HepG2 (cell line): ENCODE results near the gene RIPK3. TPM values are rescaled to one million over a fixed set of nuclear protein-coding genes. Genes with fewer than 3 reads are reported as not detected.

ENCODE experiments used
- GABPB1 ChIP-seq: IDR thresholded peaks from 2 replicates; pipeline ENCODE4 v1.6.1; 2016; ENCODE audit warnings: mild to moderate bottlenecking, missing genetic modification reagents, moderate library complexity, missing compliant biosample characterization
- HCFC1 ChIP-seq: fragments of 150-350 bp; IDR thresholded peaks from 2 replicates; pipeline ENCODE4 v1.6.1; 2014; ENCODE audit warnings: low read depth, low read length
- HMGXB3 ChIP-seq: sonication (generic); formaldehyde crosslinking; IDR thresholded peaks from 2 replicates; pipeline ENCODE4 v1.4.0; 2020; ENCODE audit warnings: missing genetic modification reagents, borderline replicate concordance
- MTF2 ChIP-seq: sonication (generic); formaldehyde crosslinking; IDR thresholded peaks from 2 replicates; pipeline ENCODE4 v1.5.0; 2020; ENCODE audit warnings: missing genetic modification reagents, borderline replicate concordance
- NR0B2 ChIP-seq: sonication (generic); formaldehyde crosslinking; IDR thresholded peaks from 2 replicates; pipeline ENCODE4 v1.4.0; 2020; ENCODE audit warnings: mild to moderate bottlenecking, missing genetic modification reagents
- NR2F1 ChIP-seq, 2 experiments: fragments of 450-650 bp in 1 of 2; formaldehyde crosslinking in 1 of 2; IDR thresholded peaks; 2 replicates each; pipeline versions ENCODE4 v1.5.0 to v1.6.1; 2016 to 2020; ENCODE audit warnings: mild to moderate bottlenecking in 1 of 2, missing compliant biosample characterization in 1 of 2, missing genetic modification reagents in 1 of 2, moderate library complexity in 1 of 2
- PTBP1 ChIP-seq: fragments of 200-400 bp; formaldehyde crosslinking; IDR thresholded peaks from 2 replicates; pipeline ENCODE4 v1.6.1; 2018; ENCODE audit warnings: low read length, low read depth; ENCODE audit not compliant: poor library complexity, severe bottlenecking
- RCOR2 ChIP-seq: IDR thresholded peaks from 2 replicates; pipeline ENCODE4 v1.6.1; 2016; ENCODE audit warnings: missing biosample characterization, missing genetic modification reagents
- SNAPC4 ChIP-seq: sonication (generic); formaldehyde crosslinking; IDR thresholded peaks from 2 replicates; pipeline ENCODE4 v1.4.0; 2020; ENCODE audit warnings: mild to moderate bottlenecking, missing genetic modification reagents
- SP2 ChIP-seq: sonication (generic); formaldehyde crosslinking; IDR thresholded peaks from 2 replicates; pipeline ENCODE4 v1.5.1; 2020; ENCODE audit warnings: mild to moderate bottlenecking, missing genetic modification reagents
- TEAD3 ChIP-seq: optimal IDR thresholded peaks from 2 replicates; pipeline ENCODE3; 2016; ENCODE audit warnings: borderline replicate concordance
- ZBTB49 ChIP-seq: sonication (generic); formaldehyde crosslinking; IDR thresholded peaks from 2 replicates; pipeline ENCODE4 v1.4.0; 2020; ENCODE audit warnings: missing genetic modification reagents, borderline replicate concordance
- ZNF275 ChIP-seq: sonication (generic); formaldehyde crosslinking; IDR thresholded peaks from 2 replicates; pipeline ENCODE4 v1.8.0; 2022; ENCODE audit warnings: missing genetic modification reagents, mild to moderate bottlenecking, inconsistent platforms, borderline replicate concordance
- polyA plus RNA-seq, 8 experiments: library from polyadenylated mRNA; depleted of rRNA in 3 of 8; stranded (reverse) in 7 of 8; unstranded in 1 of 8; fragments of >200 nt; fragmentation: Illumina TruSeq in 4 of 8; extraction: Trizol in 4 of 8; gene quantifications; 2 replicates each; pipeline versions ENCODE4 v1.2.1 to v1.2.3, GENCODE V29; 2011 to 2016; ENCODE audit warnings: low read depth in 4 of 8, missing spikeins in 1 of 8, mixed read lengths in 1 of 8; ENCODE audit not compliant: insufficient read depth in 1 of 8
- total RNA-seq, 5 experiments: library from RNA; depleted of rRNA; stranded (reverse); fragments of >200 nt; fragmentation: Illumina TruSeq; extraction: Trizol; gene quantifications; 2 replicates each; pipeline ENCODE4 v1.2.3, GENCODE V29; 2016; ENCODE audit warnings: low read depth in 1 of 5

The RIPK3 gene
- total and polyA plus RNA-seq, 2 of the 13 experiments (the other 11 are each of a cell fraction or from before 2014, with no cell fraction given): not detected

- TF ChIP-seq SNAPC4: peak; percentile 12; the same call in 1 of the 2 replicates
- TF ChIP-seq GABPB1 (CRISPR knock-in tag): 0 out of 2 replicates have a peak, but pooled peaks have one; percentile 10
- TF ChIP-seq RCOR2 (CRISPR knock-in tag): peak; percentile 67; the same call in 1 of the 2 replicates
- TF ChIP-seq MTF2 (CRISPR knock-in tag): peak; percentile 27
- TF ChIP-seq ZNF275 (CRISPR knock-in tag): 0 out of 2 replicates have a peak, but pooled peaks have one; percentile 13
- TF ChIP-seq SP2 (CRISPR knock-in tag): peak; percentile 74
- no peak for TF ChIP-seq TEAD3 (CRISPR knock-in tag)
- TF ChIP-seq PTBP1: peak; percentile 78
- peak; percentile 26; the same call in 1 of the 2 replicates for TF ChIP-seq HCFC1
- no peak for TF ChIP-seq ZBTB49
- TF ChIP-seq NR2F1 (CRISPR knock-in tag; IDR thresholded peaks at IDR 0.05): 0 out of 4 replicates have a peak, but pooled peaks of 1 of the 2 experiments have one; percentile 21
- peak; percentile 58; the same call in 1 of the 2 replicates for TF ChIP-seq NR0B2 (CRISPR knock-in tag)
- TF ChIP-seq HMGXB3: 0 out of 2 replicates have a peak, but pooled peaks have one; percentile 15
These were observed 27.9 kb upstream of the RIPK3 start, which contains the start of gene NFATC4 (continued) for GRCh38 chr14:24367514-24368211.
